PFSK-1 (cell line): Measurements from ENCODE around the gene NPY4R.

ENCODE experiments used
- FOXP2 ChIP-seq: optimal IDR thresholded peaks from 2 replicates; pipeline ENCODE3; 2011; ENCODE audit warnings: borderline replicate concordance, control low read depth, inconsistent platforms; ENCODE audit not compliant: insufficient read depth; ENCODE audit errors: extremely low read length, extremely low read depth
- POLR2AphosphoS5 ChIP-seq: IDR thresholded peaks from 2 replicates; pipeline ENCODE4 v1.6.1; 2012; ENCODE audit warnings: low read depth, mild to moderate bottlenecking, control low read depth, low read length, moderate library complexity
- REST ChIP-seq, 2 experiments: IDR thresholded peaks; 2 replicates each; pipeline versions ENCODE4 v1.6.1 to v1.8.0; 2011 to 2012; ENCODE audit warnings: low read depth in 2 of 2, low read length in 2 of 2, control low read depth in 1 of 2, inconsistent platforms in 1 of 2, mild to moderate bottlenecking in 1 of 2, moderate library complexity in 1 of 2; ENCODE audit not compliant: insufficient read depth in 1 of 2
- TAF1 ChIP-seq: IDR thresholded peaks from 2 replicates; pipeline ENCODE4 v1.6.1; 2012; ENCODE audit warnings: low read length, control low read depth, borderline replicate concordance; ENCODE audit not compliant: insufficient read depth

GRCh38 chr10:46515366-46515765 is 49.6 kb upstream of the NPY4R start:
- TF ChIP-seq POLR2AphosphoS5 (no peak), REST (IDR thresholded peaks at IDR 0.05; ENCODE audit: insufficient read depth in 1 of 2, low read depth in 2 of 2, low read length in 2 of 2) (no peak), FOXP2 (no peak), TAF1 (no peak)
